ENCODE results near the gene INTS11.

INTS11 gene

GRCh38 chr1:1370771-1371300 lies 46.4 kb upstream of the INTS11 start:
- TF ChIP-seq EP300 (IDR thresholded peaks at IDR 0.05; ENCODE audit: borderline replicate concordance) (no peak), CEBPB (IDR thresholded peaks at IDR 0.05) (no peak), REST (IDR thresholded peaks at IDR 0.05; ENCODE audit: low read depth) (no peak), RAD21 (IDR thresholded peaks at IDR 0.05; ENCODE audit: low read depth) (no peak), TEAD4 (IDR thresholded peaks at IDR 0.05) (no peak), MAX (IDR thresholded peaks at IDR 0.05) (no peak), EGR1 (IDR thresholded peaks at IDR 0.05) (no peak), CREB1 (IDR thresholded peaks at IDR 0.05; ENCODE audit: low read depth) (no peak), TCF12 (IDR thresholded peaks at IDR 0.05; ENCODE audit: low read depth) (no peak), FOXM1 (IDR thresholded peaks at IDR 0.05; ENCODE audit: borderline replicate concordance, low read depth) (no peak), TAF1 (IDR thresholded peaks at IDR 0.05; ENCODE audit: low read depth) (no peak), NFIC (IDR thresholded peaks at IDR 0.05) (no peak), YY1 (IDR thresholded peaks at IDR 0.05; ENCODE audit: low read depth) (no peak), ZBTB7A (IDR thresholded peaks at IDR 0.05; ENCODE audit: low read depth) (no peak)
- TF ChIP-seq, protein P1, sequence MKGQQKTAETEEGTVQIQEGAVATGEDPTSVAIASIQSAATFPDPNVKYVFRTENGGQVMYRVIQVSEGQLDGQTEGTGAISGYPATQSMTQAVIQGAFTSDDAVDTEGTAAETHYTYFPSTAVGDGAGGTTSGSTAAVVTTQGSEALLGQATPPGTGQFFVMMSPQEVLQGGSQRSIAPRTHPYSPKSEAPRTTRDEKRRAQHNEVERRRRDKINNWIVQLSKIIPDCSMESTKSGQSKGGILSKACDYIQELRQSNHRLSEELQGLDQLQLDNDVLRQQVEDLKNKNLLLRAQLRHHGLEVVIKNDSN (IDR thresholded peaks at IDR 0.05), result no peak

- no peak for TF ChIP-seq CEBPB (IDR thresholded peaks at IDR 0.05)
- no peak for TF ChIP-seq EP300 (IDR thresholded peaks at IDR 0.05; ENCODE audit: borderline replicate concordance)
- TF ChIP-seq MAX (IDR thresholded peaks at IDR 0.05), result no peak
- no peak for TF ChIP-seq ZBTB7A (IDR thresholded peaks at IDR 0.05; ENCODE audit: low read depth)
- TF ChIP-seq YY1 (IDR thresholded peaks at IDR 0.05; ENCODE audit: low read depth), result no peak
- no peak for TF ChIP-seq TCF12 (IDR thresholded peaks at IDR 0.05; ENCODE audit: low read depth)
- no peak for TF ChIP-seq CREB1 (IDR thresholded peaks at IDR 0.05; ENCODE audit: low read depth)
- no peak for TF ChIP-seq NFIC (IDR thresholded peaks at IDR 0.05)
- TF ChIP-seq TEAD4 (IDR thresholded peaks at IDR 0.05), result no peak
- TF ChIP-seq RAD21 (IDR thresholded peaks at IDR 0.05; ENCODE audit: low read depth), result no peak
- TF ChIP-seq, protein P1 (IDR thresholded peaks at IDR 0.05), result no peak
- no peak for TF ChIP-seq EGR1 (IDR thresholded peaks at IDR 0.05)
These were observed 42.9 kb upstream of the INTS11 start for GRCh38 chr1:1367315-1367714.

DNA sequence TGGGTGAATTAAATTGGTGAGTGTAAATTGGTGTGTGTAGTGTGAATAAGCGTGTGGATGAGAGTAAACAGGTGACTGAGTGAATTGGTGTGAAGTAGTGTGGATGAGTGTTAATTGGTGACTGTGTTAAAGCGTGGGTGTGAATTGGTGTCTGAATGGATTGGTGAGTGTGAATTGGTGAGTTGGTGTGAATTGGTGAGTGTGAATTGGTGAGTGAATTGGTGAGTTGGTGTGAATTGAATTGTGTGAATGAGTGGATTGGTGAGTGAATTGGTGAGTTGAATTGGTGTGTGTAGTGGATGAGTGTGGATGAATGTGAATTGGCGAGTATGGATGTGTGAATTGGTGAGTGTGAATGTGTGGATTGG lies 42.2 kb upstream of the INTS11 start:
- no peak for TF ChIP-seq FOXM1 (IDR thresholded peaks at IDR 0.05; ENCODE audit: borderline replicate concordance, low read depth)
- TF ChIP-seq CEBPB (IDR thresholded peaks at IDR 0.05), result no peak
- no peak for TF ChIP-seq TAF1 (IDR thresholded peaks at IDR 0.05; ENCODE audit: low read depth)
- TF ChIP-seq MAX (IDR thresholded peaks at IDR 0.05), result no peak
- TF ChIP-seq CREB1 (IDR thresholded peaks at IDR 0.05; ENCODE audit: low read depth), result no peak
- TF ChIP-seq REST (IDR thresholded peaks at IDR 0.05; ENCODE audit: low read depth), result no peak
- TF ChIP-seq TEAD4 (IDR thresholded peaks at IDR 0.05), result no peak
- no peak for TF ChIP-seq TCF12 (IDR thresholded peaks at IDR 0.05; ENCODE audit: low read depth)
- no peak for TF ChIP-seq EP300 (IDR thresholded peaks at IDR 0.05; ENCODE audit: borderline replicate concordance)
- no peak for TF ChIP-seq EGR1 (IDR thresholded peaks at IDR 0.05)
- TF ChIP-seq, protein P1 (IDR thresholded peaks at IDR 0.05), result no peak
- no peak for TF ChIP-seq RAD21 (IDR thresholded peaks at IDR 0.05; ENCODE audit: low read depth)
- no peak for TF ChIP-seq ZBTB7A (IDR thresholded peaks at IDR 0.05; ENCODE audit: low read depth)
- no peak for TF ChIP-seq YY1 (IDR thresholded peaks at IDR 0.05; ENCODE audit: low read depth)
- no peak for TF ChIP-seq NFIC (IDR thresholded peaks at IDR 0.05)

DNA sequence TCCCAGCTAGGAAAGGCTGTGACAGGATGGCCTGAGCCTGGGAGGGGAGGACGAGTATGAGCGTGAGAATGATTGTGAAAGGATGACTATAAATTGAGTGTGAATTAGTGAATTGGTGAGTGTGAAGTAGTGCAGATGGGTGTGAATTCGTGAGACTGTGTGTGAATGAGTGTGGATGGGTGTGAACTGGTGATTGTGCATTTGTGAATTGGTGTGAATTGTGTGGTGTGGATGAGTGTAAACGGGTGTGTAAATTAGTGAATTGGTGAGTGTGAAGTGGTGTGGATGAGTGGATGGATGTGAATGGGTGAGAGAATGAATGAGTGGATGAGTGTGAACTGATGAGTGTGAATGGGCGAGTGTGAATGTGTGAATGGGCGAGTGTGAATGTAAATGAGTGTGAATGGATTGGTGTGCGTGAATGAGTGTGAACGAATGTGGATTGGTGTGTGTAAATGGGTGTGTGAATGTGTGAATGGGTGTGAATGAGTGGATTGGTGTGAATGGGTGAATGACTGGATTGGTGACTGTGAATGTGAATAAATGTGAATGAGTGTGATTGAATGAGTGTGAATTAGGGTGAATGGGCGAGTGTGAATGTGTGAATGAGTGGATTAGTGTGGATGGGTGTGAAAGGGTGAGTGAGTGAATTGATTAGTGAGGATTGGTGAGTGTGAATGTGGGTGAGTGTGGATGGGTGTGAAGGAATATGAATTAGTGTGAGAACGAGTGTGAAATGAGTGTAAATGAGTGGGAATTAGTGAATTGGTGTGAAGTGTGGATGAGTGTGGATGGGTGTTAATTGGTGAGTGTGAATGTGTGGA lies 41.6 kb upstream of the INTS11 start:
- TF ChIP-seq CEBPB (IDR thresholded peaks at IDR 0.05) (no peak), TEAD4 (IDR thresholded peaks at IDR 0.05) (no peak), EP300 (IDR thresholded peaks at IDR 0.05; ENCODE audit: borderline replicate concordance) (no peak), REST (IDR thresholded peaks at IDR 0.05; ENCODE audit: low read depth) (no peak), YY1 (IDR thresholded peaks at IDR 0.05; ENCODE audit: low read depth) (no peak), MAX (IDR thresholded peaks at IDR 0.05) (no peak), FOXM1 (IDR thresholded peaks at IDR 0.05; ENCODE audit: borderline replicate concordance, low read depth) (no peak), NFIC (IDR thresholded peaks at IDR 0.05) (no peak), ZBTB7A (IDR thresholded peaks at IDR 0.05; ENCODE audit: low read depth) (no peak), CREB1 (IDR thresholded peaks at IDR 0.05; ENCODE audit: low read depth) (no peak), EGR1 (IDR thresholded peaks at IDR 0.05) (no peak), RAD21 (IDR thresholded peaks at IDR 0.05; ENCODE audit: low read depth) (no peak), TCF12 (IDR thresholded peaks at IDR 0.05; ENCODE audit: low read depth) (no peak), TAF1 (IDR thresholded peaks at IDR 0.05; ENCODE audit: low read depth) (no peak)
- TF ChIP-seq, protein P1 (IDR thresholded peaks at IDR 0.05), result no peak
